8988T (cell line): ENCODE measurements around the gene SMYD3.

Experiments
- DNase-seq: peaks from one replicate; pipeline ENCODE4 v3.0.0; 2011

SMYD3 gene

DNA sequence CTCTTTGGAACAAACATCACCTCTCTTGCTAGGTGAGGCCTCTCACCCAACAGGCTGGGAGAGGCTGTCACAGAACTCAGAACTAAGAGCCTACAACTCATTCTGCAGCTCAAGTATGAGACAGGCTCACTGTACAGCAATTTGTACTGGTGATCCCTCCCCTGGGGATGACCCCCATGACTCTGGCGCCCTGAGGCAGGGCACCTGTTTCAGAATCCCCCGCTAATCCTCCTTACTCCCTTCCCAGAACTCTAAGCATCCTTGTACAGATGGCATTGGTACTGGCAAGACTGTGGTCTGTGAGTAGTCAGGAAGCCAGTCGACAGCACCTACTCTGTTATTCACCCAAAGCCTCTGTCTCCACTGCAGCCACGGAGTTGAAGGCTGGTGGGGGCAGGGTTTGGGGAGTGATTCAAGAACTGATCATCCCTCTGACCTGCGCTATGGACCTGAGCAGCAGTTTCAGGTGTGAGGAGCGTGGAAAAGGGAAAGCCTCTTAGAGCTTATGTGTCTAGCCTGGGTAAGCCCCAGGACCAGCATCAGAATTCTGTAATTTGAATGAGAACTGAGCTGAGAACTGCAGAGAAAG, 696.8 kb downstream of the SMYD3 start:
- no peak for DNase-seq

DNA sequence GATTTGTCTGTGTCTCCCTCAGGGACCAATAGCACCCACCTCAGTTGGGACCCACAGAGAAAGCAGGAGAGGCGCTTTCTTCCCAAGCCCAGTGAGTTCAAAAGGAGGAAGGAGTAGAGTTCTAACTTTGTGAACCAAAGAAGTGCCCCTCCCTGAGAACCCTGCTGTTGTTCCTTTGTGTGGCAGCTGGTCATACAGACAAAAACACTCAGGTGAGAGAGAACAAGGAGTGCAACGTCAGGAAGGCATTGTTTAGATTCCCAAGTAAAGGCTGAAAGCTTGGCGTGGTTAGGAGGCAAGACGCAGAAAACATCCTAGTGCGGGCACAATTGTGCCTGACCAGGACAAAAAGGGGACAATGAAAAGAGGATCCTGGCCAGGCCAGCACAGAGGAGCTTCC, 697.7 kb downstream of the SMYD3 start:
- no peak for DNase-seq

DNA sequence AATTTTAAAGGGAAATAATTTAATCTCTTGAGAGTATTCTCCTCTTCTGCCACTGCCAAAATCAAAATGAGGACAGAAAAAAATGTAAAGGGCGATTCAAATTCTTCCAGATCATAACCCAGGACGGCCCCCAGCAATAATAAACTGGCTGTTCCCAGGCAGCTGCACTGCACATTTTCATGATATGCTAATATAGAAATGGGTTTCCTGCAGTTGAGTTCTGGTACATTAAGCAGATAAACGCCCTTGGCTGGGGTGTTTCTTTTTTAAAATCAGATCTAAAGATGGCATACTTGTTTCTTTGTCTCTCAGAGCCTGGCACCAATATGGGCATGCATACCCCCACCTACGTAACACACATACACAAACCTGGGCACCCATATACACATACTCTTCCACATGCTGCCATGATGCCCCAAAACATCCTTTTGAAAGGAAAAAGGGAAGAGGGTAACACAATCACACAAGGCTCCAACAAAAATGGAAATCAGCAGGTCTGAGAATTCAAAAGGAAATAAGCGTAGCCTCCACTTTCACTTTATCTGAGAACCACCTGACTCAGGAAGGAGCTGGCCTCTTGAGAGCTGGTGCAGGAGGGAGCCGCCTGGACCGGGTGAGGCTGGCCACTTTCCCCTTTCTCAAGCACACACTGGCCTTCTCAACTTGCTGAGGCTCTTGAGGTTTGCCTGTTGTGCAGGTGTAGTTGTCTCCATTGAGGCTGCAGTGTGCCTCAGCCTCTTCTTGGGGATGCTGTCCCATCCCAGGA, 698.9 kb downstream of the SMYD3 start:
- no peak for DNase-seq

DNA sequence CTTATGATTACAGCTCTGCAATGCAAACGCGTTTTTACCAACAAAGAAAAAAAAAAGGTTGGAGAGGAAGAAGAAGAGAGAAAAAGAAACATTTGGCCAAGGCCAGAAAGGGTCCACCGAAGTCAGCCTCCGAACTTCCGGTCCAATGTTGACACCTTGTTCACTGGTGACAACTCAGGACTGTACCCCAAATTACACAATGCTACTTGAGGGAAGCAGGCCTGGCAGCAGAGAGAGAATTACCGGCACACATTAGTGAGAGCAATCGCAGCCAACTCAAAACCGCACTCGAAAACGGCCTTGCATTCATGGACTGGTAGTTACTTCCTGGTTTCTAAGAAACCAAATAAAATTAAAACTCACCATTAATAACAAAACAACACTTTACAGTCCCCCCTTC, 699.8 kb downstream of the SMYD3 start:
- DNase-seq, result no peak

DNA sequence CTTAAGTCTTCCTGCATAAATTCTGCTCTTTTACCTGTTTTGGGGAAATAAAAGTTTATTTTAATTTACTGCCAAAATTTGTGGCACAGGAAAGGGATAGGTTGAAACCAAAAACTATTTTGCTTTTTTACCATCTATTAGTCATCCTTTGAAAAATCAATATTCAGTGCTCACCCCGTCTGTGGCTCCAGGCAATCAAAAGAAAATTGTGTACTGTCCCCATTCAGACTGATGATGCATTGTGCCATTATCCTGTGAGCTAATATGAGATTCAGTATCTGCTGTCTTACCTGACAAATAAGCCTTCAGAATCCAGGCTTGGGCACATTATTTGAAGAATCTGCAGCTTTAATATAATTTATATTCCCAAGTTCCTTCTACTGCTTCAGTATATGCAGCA, 701.5 kb downstream of the SMYD3 start:
- DNase-seq, result no peak

DNA sequence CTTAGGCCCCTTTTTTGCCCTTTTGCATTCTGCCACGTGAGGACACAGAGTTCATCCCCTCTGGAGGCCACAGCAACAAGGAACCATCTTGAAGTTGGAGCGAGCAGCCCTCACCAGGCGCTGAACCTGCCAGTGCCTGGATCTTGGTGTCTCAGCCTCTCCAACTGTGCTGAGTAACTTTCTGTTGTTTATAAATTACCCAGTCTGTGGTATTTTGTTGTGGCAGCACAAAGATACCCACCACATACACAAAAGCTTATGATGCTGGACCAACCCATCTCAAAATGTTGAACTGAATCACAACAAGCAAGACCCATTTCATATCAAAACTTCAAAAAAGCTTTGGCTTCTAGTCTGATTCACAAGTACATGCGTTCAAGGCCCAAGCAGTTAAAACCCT, 702.4 kb downstream of the SMYD3 start:
- no peak for DNase-seq

DNA sequence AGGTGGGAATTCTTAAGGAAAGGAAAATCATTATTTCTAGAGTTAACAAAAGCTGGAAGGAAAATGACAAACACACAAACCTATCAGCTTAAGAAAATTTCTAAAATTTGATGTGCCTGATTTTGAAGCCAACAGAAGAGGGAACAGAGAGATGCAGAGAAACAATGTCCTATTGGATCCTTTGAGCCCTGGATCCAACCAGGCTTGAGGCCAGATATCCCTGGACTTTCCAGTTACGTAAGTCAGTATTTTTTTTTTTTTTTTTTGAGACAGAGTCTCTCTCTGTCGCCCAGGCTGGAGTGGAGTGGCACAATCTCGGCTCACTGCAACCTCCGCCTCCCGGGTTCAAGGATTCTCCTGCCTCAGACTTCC, 703.4 kb downstream of the SMYD3 start:
- DNase-seq, result no peak

DNA sequence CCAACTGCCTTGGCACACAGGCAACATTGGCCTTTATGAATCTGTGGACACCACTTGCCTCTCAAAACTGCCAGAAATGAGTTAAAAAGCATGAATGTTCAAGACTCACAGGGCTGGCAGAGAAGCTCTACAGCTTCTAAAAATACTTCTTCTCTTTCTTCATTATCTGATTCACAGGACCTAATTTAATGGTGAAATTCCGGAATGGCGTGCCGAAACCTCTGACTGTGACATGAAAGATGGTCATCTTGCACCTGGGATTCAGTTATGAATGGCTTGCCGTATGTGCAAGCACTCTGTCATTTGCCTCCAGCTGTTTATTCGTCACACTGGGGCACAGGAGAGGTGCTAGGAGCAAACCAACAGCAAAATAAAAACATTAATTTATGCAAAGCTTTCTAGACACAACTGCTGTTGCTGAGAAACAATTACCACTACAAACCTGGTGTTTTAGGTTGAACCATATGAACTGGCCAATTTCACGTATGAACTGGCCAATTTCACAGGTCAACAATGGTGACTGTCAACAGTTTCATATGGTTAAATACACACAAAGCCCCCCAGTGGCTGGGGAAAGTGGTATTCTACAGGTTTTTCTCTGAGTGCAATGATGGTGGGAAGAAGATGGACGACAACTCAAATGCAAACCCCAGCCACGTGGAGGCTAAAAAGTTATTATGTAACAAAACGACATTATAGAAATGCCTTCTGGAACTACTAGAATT, 704.0 kb downstream of the SMYD3 start:
- DNase-seq, result no peak

DNA sequence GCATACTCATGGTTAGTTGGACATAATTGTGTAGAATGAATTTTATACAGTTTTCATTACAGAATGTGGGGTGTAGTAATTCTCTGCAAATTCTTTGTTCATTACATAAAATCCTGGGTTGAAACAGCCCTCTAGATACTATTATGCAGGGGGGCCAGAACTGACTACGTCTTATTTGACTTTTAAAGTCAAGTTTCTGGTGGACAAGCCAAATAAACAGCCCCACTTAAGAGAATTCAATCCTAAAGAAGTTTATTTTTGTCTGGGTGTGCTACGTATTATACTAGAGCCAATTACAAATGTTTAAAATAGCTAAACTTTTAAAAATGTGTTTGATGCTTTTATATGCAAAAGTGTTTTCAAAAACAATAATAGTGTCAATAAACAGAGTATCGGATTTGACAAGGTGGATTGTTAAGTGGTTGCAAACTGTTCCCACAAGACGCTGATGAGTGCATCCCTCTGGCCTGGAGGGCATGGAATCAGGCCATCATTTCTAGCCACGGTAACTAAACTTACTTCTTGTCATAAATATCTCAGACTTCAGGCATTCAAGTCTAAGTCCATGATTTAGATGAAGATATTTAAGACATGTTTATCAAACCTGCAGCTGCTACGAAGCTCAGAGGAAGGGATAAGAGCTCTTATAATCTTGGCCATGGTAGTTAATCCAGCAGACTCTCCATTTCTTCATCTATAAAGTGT, 706.0 kb downstream of the SMYD3 start:
- DNase-seq, result no peak

DNA sequence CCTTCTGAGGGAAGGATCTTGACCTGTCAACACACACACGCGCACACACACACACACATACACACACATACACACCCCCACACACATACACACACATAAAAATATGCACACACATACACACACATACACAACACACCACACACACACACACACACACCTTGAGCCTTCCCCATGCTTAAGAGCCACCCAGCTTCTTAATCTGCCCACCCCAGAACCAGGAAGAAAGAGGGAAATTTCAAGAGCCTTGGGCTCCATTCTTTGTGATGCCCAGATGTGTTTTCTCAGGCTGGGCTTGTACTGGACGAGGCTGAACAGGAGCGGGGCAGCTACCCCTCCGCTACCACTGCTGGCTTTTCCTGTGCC, 708.7 kb downstream of the SMYD3 start:
- DNase-seq, result no peak

DNA sequence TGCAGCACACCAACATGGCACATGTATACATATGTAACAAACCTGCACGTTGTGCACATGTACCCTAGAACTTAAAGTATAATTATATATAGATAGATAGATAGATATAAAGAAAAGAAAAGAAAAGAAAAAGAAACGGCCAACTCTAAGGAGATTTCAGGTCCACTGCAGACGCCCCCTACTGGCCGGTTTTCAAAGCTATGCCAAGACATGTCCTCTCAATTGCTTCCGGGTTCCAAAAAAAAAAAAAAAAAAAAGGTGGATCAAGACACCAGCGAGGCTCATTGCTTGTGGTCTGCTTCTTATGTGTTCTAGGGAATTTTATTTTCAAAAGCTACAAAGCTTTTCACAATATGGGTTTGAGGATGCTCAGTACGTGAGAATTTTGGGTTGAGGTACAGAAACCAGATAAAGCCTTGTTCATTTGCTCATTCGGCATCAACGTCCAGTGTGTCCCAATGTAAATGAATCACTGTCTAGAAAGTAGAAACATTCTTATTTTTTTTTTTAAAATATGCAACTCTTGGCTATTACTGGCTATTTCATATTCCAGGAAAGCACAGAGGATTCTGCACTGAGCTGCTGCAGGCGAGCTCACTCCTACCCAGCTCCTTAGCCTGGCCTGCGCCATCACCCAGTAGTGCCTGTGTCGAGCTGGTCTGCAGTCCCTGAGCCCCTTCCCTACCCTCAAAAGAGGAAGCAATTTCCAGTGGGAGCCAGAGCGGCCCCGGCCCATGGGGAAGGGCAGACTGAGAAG, 709.3 kb downstream of the SMYD3 start:
- DNase-seq, result no peak

DNA sequence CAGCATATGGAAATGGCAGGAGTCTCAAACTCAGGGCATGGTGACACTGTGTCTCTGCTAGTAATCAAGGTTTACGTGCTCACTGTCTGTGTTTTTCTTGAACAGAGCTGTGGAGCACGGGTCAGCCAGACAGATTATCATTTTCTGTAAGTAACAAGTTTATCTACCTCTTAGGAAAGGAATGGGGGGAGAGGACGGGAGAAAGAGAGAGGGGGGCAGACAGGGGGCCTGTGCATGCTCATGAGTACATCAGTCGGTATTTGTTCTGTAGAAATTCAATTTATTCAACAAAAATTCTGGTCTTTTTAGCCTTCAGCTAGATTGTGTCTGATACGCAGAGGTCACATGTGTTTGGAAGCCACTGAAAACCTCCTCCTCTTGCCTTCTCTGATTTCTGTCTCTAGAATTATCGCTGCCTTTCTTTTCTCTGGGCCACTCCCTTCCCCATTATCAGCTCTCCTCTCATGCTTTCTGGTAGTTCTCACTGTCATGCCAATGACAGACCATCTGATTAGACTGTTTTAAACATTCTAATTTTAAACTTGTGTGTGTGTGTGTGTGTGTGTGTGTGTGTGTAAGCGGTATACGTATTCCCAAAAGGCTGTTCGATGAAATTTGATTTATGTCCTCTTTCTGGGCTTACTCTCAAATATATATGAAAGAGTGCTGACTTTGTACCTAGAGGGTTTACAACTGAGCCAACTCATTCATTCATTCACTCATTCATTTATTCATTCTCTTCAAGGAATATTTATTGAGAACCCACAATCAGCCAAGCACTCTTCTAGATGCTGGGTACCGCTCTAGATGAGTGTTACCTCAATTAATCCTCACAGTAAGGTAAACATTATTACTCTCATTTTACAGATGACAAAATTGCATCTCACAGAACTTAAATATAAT, 715.4 kb downstream of the SMYD3 start:
- DNase-seq, result no peak

DNA sequence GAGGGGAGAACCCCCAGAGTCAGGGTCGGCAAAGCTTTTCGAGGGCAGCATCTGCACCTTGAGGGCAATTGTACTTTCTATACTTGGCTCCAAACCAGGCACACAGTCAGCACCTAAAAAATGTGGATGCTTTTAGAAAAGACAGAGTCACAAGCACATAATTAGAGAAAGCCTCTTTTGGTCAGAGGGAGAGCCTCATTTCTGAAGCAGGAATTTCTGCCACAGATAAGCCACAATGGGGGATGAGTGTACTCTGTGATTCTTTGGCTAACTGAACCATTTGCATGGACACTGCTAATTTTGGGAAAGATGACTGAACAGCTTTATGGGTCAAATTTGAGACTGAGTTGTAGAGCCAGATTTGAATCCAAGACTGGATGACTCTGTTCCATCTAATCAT, 716.6 kb downstream of the SMYD3 start:
- no peak for DNase-seq

DNA sequence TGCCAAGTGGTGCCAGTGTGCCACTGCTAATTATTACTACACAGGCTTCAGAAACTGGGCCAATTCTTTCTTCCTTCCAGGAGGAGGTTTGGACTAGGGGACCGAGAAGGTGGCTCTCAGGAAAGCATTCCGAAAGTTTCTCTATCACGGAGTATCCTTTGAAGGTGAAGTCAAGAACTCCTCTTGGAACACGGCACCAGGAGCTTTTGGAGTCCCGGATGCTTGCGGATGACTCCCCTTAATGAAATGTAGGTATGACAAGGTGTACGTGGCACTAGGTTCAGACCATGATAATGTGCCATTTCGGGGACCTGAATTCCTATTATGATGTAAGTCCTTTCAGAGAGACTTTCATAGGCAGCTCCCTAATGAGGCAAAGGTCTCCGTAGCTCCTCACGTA, 718.2 kb downstream of the SMYD3 start:
- DNase-seq, result no peak

DNA sequence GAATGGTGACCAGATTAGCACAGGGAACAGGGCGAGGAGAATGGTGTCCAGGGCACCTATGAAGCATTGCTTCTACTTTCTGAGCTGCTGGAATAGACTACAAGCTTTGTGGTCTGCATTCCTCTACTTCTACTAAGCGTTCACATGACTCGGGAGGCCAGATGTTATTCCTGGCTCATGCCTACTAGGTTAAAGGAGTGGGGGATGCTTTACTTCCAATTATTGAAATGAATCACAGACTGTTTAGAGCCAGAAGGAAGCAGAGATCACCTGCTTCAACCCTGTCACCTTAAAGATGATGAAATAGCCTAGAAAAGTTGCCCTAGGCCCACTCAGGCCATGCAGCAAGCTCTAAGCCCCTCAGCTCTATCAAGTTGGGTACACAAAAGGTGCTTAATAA, 718.8 kb downstream of the SMYD3 start:
- no peak for DNase-seq

DNA sequence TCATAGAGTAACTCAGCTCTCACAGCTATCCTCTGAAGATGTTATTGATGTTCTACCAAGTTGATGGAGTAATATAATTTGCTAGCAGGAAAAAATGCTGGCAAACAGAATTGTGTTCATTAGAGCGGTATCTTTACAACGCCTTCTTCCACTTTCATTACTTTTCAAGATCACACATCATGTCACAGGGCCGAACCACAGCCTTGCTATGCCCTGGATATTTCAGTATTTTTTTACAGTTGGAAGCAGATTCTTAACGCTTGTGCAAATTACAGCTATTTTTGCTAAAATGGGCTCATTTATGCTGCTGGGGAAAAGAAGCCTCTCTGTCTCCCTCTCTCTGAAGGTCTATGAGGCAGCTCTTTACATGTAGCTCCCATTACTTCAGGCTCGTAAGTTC, 720.1 kb downstream of the SMYD3 start:
- no peak for DNase-seq

DNA sequence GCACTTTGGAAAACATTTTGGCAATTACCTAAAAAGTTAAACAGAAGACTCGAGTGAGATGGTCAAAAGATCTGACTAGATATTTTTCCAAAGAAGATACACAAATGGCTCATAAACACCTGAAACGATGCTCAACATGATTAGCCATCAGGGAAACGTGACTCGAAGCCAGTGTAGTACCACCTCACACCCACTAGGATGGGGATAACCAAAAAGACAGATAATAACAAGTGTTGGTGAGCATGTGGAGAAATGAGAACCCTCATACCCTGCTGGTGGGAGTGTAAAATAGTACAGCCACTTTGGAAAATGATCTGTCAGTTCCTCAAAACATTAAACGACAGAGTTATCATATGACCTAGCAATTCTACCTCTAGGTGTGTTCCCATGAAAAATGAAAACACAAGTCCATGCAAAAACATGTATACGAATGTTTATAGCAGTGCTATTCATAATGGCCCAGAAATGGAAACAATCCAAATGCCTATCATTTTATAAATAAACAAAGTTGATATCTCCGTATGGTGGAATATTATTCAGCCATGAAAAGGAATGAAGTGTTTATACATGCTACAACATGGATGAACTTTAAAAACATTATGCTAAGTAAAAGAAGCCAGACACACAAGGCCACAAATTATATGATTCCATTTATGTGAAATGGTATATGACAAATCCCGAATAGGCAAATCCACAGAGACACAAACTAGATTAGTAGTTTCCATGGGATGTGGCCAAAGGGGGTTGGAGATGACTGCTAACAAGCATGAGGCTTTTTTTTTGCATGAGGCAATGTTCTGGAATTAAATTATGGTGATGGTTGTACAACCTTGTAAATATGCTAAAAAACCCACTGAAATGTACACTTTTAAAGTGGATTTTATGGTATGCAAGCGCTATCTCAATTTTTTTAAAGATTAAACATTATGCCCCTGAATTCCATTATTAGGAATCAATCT, 727.0 kb downstream of the SMYD3 start:
- DNase-seq, result no peak

DNA sequence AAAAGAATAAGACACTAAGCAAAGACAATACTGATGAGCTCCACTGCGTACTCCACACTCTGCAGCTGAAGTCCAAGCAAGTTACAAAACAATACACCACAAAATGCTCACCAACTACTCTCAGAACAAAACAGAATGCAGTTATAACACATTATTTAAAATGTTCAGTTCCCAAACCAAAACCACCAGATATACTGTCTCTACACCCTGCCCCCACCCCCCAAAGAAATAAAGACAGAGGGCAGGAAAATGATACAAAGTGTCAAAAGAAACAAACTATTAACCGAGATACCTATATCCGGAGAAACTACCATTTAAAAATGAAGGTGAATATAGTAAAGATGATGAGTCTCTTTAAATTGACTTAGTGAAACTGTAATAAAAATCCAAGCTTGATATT, 729.3 kb downstream of the SMYD3 start:
- DNase-seq, result no peak

DNA sequence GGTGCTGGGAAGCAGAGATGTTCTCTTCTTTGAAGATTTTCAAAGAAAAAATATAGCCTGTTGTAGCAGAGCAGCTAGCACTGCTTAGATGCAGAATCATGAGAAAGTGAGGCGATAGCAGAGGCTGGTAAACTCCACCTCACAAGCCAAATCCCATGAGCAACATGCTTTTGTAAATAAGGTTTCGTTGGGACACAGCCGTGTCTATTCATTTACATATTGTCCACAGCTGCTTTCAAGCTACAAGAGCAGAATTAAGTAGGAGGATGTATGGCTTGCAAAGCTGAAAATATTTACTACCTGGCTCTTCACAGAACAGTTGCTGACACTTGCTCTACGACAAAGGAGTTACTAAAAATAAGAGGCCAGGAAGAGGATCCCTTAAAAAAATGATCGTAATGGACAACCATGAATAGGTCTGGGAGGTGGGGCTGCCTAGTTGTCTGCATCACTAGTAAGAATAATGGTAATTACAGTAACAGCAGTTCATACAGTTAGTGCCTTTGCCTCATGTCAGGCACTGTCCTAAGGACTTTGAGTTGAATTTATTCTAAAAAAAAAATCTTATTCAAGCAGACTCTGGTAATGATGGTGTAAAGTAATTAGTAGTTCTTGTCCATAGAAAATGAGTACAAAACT, 730.3 kb downstream of the SMYD3 start:
- DNase-seq, result no peak

DNA sequence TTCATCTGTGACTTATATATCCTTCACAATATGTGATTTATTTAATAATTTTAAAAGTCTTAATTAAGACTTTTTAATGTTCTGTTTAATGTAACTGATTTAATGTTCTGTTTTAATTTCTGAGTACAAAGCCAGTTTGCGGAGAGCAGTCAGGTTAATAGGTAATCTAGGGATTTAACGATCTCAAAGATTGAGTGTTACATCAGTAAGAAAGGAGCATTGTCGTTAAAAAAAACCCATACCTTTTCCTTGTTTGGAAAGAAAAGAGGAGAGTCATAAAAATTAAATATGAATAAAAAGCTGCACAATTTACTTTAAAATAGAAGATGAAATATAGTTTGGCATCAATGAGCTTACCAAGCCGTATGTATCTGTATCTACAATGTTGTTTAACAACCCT, 730.9 kb downstream of the SMYD3 start:
- no peak for DNase-seq
